ENCODE results near the gene KIF7. TPM values are rescaled to one million over a fixed set of nuclear protein-coding genes. Genes with fewer than 3 reads are reported as not detected.

The KIF7 gene
- total RNA-seq, 1 donor from 2014 or later, result 9.3 TPM

DNA sequence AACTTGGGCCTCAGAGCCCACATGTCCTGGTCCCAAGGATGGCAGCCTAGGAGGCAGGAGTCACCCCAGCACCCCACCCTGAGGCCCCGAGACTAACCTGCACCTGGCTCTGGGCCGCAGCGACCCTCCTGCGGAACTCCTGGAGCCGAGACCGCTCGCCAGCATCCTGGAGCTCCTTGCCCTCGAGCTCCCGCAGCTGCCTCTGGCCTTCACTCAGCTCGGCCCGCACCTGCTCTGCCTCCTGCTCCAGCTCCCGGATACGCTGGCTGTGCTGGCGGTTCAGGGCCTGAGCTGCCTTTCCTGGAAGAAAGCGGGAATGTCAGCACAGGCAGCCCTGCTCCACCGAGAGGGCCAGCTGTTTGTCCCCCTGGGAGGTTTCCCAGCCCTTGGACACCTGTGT lies 13.2 kb downstream of the KIF7 start:
- Mint-ChIP-seq H3K36me3 (ENCODE audit: unreplicated experiment) (peaks cover 4% of the 10 kb centered on the region), H3K4me3 (ENCODE audit: unreplicated experiment) (no peak overlapping the region), H3K4me1 (ENCODE audit: low read depth, unreplicated experiment) (no peaks in the 10 kb centered on the region), H3K9me3 (ENCODE audit: unreplicated experiment) (peaks cover 2% of the 10 kb centered on the region), H3K27me3 (ENCODE audit: unreplicated experiment) (peaks cover 4% of the 10 kb centered on the region), H3K27ac (ENCODE audit: unreplicated experiment) (no peak overlapping the region)
- no peak for DNase-seq
- no peak for TF ChIP-seq CTCF (IDR thresholded peaks at IDR 0.05; ENCODE audit: partially characterized antibody, unreplicated experiment)

GRCh38 chr15:89641053-89641452 lies 14.2 kb downstream of the KIF7 start:
- Mint-ChIP-seq H3K27ac (ENCODE audit: unreplicated experiment) (no peak overlapping the region), H3K4me3 (ENCODE audit: unreplicated experiment) (no peak overlapping the region), H3K4me1 (ENCODE audit: low read depth, unreplicated experiment) (no peaks in the 10 kb centered on the region), H3K27me3 (ENCODE audit: unreplicated experiment) (peaks cover 4% of the 10 kb centered on the region), H3K36me3 (ENCODE audit: unreplicated experiment) (peaks cover 4% of the 10 kb centered on the region), H3K9me3 (ENCODE audit: unreplicated experiment) (peaks cover 2% of the 10 kb centered on the region)
- no peak for TF ChIP-seq CTCF (IDR thresholded peaks at IDR 0.05; ENCODE audit: partially characterized antibody, unreplicated experiment)
- no peak for DNase-seq

DNA sequence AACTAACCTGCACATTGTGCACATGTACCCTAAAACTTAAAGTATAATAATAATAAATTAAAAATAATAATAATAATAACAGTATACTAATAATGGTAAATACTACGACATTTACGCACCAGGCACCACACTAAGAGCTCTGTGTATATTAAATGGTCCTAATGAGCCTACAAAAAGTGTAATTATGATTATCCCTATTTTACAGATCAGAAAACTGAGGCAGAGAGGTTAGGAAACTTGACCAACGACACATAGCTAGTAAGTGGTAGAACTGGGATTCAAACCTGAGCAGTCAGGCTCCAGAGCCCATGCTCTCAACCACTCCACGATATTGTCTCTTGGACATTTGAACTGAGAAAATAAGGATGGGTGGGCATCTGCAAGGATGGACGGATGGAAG lies 15.0 kb downstream of the KIF7 start:
- no peak for TF ChIP-seq CTCF (IDR thresholded peaks at IDR 0.05; ENCODE audit: partially characterized antibody, unreplicated experiment)
- peaks cover 2% of the 10 kb centered on the region for H3K27me3 Mint-ChIP-seq (ENCODE audit: unreplicated experiment)
- H3K4me3 Mint-ChIP-seq (ENCODE audit: unreplicated experiment), result no peak overlapping the region
- H3K27ac Mint-ChIP-seq (ENCODE audit: unreplicated experiment), result no peak overlapping the region
- H3K36me3 Mint-ChIP-seq (ENCODE audit: unreplicated experiment), result peaks cover 7% of the 10 kb centered on the region
- no peak for DNase-seq
- peaks cover 2% of the 10 kb centered on the region for H3K9me3 Mint-ChIP-seq (ENCODE audit: unreplicated experiment)
- H3K4me1 Mint-ChIP-seq (ENCODE audit: low read depth, unreplicated experiment), result no peaks in the 10 kb centered on the region

DNA sequence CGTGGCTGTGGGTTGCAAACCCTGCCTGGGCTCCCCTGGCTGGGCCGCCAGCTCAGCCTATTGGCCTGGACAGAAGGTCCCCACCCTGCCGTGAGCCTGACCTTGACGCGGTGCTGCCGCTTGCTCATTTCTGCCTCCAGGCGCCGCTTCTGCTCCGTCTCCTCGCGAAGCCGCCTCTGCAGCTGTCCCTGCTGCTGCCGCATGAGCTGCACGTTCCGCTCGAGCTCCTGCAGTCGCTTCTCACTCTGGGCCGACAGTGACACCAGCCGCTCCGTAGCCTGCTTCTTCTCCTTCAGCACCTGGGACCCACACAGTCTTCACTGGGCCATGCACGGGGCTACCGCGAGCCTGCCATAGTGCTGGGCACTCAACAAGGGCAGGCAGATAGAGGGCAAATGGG lies 21.7 kb downstream of the KIF7 start:
- peaks cover 4% of the 10 kb centered on the region for H3K27me3 Mint-ChIP-seq (ENCODE audit: unreplicated experiment)
- H3K36me3 Mint-ChIP-seq (ENCODE audit: unreplicated experiment), result peaks cover 18% of the 10 kb centered on the region
- no peaks in the 10 kb centered on the region for H3K9me3 Mint-ChIP-seq (ENCODE audit: unreplicated experiment)
- no peak for TF ChIP-seq CTCF (IDR thresholded peaks at IDR 0.05; ENCODE audit: partially characterized antibody, unreplicated experiment)
- no peaks in the 10 kb centered on the region for H3K4me1 Mint-ChIP-seq (ENCODE audit: low read depth, unreplicated experiment)
- H3K4me3 Mint-ChIP-seq (ENCODE audit: unreplicated experiment), result no peak overlapping the region
- DNase-seq, result no peak
- no peak overlapping the region for H3K27ac Mint-ChIP-seq (ENCODE audit: unreplicated experiment)

DNA sequence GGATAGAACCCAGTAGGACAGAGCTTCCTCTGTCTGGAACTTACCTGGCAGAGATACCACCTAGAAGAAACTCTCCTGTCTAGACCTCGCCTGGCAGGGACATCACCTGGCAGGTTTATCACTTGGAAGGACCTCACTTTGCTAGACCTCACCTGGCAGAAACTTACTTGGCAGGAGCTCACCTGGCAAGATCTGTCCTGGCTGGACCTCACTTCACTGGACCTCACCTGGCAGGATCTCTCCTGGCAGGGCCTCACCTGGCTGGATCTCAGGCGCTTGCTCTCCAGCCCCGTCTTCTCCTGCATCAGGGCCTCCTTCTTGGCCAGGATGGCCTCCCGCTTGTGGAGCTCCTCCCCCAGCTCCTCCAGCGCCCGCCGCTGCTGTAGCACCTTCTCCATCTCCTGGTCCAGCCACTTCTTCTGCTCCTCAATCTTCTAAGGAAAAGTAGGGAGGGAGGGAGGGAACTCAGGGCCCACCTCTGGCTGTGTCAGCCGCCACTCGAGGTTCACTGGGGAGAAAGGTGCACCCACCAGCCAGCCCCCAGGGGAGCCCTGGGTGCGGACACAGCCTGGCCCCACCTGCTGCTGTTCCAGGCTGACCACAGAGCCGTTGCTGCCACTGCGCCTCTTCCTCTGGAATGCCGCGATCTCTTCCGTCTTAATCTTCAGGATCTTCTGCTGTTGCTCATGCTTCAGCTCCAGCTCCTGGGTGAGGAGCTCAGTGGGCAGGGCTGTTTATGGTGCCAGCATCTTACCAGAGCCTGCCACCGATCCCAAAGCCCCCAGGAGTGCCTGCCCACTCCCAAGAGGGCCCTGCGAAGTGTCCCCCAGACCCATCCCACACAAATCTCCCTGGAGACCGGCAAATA lies 22.5 kb downstream of the KIF7 start:
- H3K4me1 Mint-ChIP-seq (ENCODE audit: low read depth, unreplicated experiment), result no peaks in the 10 kb centered on the region
- no peak overlapping the region for H3K4me3 Mint-ChIP-seq (ENCODE audit: unreplicated experiment)
- H3K36me3 Mint-ChIP-seq (ENCODE audit: unreplicated experiment), result peaks cover 18% of the 10 kb centered on the region
- no peak for TF ChIP-seq CTCF (IDR thresholded peaks at IDR 0.05; ENCODE audit: partially characterized antibody, unreplicated experiment)
- no peaks in the 10 kb centered on the region for H3K9me3 Mint-ChIP-seq (ENCODE audit: unreplicated experiment)
- peaks cover 4% of the 10 kb centered on the region for H3K27me3 Mint-ChIP-seq (ENCODE audit: unreplicated experiment)
- no peak for DNase-seq
- no peak overlapping the region for H3K27ac Mint-ChIP-seq (ENCODE audit: unreplicated experiment)

All from glutamatergic neuron (in vitro differentiated cells).